ENCODE measurements around the gene AQP6.

Gene AQP6

DNA sequence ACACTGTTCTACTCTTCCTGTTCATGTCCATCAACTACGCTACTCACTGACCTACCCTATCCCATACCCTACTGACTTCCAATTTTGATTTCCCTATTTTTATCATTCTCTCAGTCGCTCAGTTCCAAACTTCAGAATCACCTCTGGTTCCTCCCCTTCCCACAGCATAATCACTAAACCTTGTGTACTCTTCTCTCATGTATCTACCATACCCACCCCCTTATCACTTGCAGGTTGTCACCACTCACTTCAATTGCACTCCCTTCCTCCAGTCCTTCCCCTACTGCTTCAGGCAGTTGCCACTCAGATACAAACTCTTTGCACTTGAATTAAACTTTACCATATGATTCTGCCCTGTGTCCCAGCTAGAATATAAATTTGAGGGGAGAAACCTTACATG is 46.2 kb downstream of the AQP6 start:
- no peak for DNase-seq (ENCODE audit: low read depth)
- TF ChIP-seq POLR2A (IDR thresholded peaks at IDR 0.05; ENCODE audit: extremely low read depth, insufficient read length) (no peak), CTCF (IDR thresholded peaks at IDR 0.05; ENCODE audit: low read depth, low read length) (no peak), MYC (IDR thresholded peaks at IDR 0.05; ENCODE audit: low read depth, low read length) (no peak), MAX (IDR thresholded peaks at IDR 0.05; ENCODE audit: low read depth, low read length) (no peak)
- H3K4me3 ChIP-seq (ENCODE audit: low read depth, low read length), result no peak overlapping the region

DNA sequence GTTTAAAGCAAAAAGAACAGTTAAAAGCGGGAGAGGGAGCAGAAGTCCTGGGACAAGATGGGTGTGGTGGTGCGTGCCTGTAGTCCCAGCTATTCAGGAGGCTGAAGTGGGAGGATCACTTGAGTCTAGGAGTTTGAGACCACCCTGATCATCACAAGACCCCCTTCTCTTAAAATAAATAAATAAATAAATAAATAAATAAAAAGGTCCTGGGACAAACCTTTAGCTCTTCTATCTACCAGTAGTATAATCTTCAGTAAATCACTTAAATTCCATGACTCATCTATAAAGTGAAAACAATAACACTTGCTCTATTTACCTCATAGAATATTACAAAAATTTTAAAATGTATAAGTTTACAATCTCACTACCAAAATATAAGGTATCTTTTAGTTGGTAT is 46.8 kb downstream of the AQP6 start:
- no peak for DNase-seq (ENCODE audit: low read depth)

DNA sequence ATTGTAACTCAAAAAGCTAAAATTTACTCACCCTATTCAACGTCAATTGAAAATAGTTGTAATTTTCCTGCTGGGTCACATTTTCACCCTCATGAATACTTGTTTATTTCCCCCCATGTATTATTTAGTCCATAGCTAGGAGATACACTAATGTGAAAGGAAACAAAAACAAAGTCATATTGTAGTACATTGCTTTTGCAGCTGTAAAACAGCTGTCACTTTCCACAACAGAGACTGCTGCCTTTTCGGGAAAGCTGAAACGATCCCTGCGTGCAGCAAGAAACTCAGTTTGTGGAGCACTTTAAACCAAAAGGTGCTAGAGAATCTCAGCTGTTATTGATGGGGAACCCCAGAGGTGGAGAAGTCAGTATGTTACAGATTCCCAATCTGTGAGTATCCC is 48.3 kb downstream of the AQP6 start:
- no peak for DNase-seq (ENCODE audit: low read depth)
- TF ChIP-seq MAX (IDR thresholded peaks at IDR 0.05; ENCODE audit: low read depth, low read length) (no peak), CTCF (IDR thresholded peaks at IDR 0.05; ENCODE audit: low read depth, low read length) (no peak), POLR2A (IDR thresholded peaks at IDR 0.05; ENCODE audit: extremely low read depth, insufficient read length) (no peak), MYC (IDR thresholded peaks at IDR 0.05; ENCODE audit: low read depth, low read length) (no peak)
- no peak overlapping the region for H3K4me3 ChIP-seq (ENCODE audit: low read depth, low read length)

More for the DNA sequence above, 46.8 kb downstream of the AQP6 start:
- TF ChIP-seq POLR2A (IDR thresholded peaks at IDR 0.05; ENCODE audit: extremely low read depth, insufficient read length) (no peak), MAX (IDR thresholded peaks at IDR 0.05; ENCODE audit: low read depth, low read length) (no peak), CTCF (IDR thresholded peaks at IDR 0.05; ENCODE audit: low read depth, low read length) (no peak), MYC (IDR thresholded peaks at IDR 0.05; ENCODE audit: low read depth, low read length) (no peak)
- H3K4me3 ChIP-seq (ENCODE audit: low read depth, low read length), result no peak overlapping the region

DNA sequence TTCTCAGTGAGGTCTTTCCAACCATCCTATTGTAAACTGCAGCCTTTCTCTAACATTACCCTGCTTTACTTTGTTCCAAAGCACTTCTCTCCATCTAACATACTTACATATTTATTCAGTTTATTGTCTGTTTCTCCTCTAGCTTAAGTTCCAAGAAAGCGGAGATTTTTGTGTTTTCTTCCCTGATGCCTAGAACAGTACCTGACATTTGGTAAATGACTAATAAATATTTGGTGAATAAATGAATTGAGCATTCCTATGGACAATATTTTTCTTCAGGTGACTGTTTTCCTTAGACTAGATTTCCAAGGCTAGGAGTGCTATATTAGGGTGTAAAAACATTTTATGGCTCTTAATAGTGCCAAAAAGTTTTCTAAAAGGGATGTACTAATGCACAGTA is 50.2 kb downstream of the AQP6 start:
- TF ChIP-seq CTCF (IDR thresholded peaks at IDR 0.05; ENCODE audit: low read depth, low read length) (no peak), MYC (IDR thresholded peaks at IDR 0.05; ENCODE audit: low read depth, low read length) (no peak), POLR2A (IDR thresholded peaks at IDR 0.05; ENCODE audit: extremely low read depth, insufficient read length) (no peak), MAX (IDR thresholded peaks at IDR 0.05; ENCODE audit: low read depth, low read length) (no peak)
- peak overlapping the region; percentile 35 for H3K4me3 ChIP-seq (ENCODE audit: low read depth, low read length)
- no peak for DNase-seq (ENCODE audit: low read depth)

- peak overlapping the region; percentile 82 for H3K4me3 ChIP-seq (ENCODE audit: low read depth, low read length)
- TF ChIP-seq CTCF (IDR thresholded peaks at IDR 0.05; ENCODE audit: low read depth, low read length) (no peak), MAX (IDR thresholded peaks at IDR 0.05; ENCODE audit: low read depth, low read length) (no peak), MYC (IDR thresholded peaks at IDR 0.05; ENCODE audit: low read depth, low read length) (no peak), POLR2A (IDR thresholded peaks at IDR 0.05; ENCODE audit: extremely low read depth, insufficient read length) (no peak)
- no peak for DNase-seq (ENCODE audit: low read depth)
Measured at GRCh38 chr12:50024227-50024626, 51.5 kb downstream of the AQP6 start.

GRCh38 chr12:50024805-50025186 is 52.0 kb downstream of the AQP6 start:
- TF ChIP-seq MAX (IDR thresholded peaks at IDR 0.05; ENCODE audit: low read depth, low read length), result no peak
- DNase-seq (ENCODE audit: low read depth), result peak; percentile 53
- peak overlapping the region; percentile 82 for H3K4me3 ChIP-seq (ENCODE audit: low read depth, low read length)

Measured in NB4 (cell line).